GM12872 (cell line): ENCODE measurements around the gene CDC14A.

ENCODE experiments used
- CTCF ChIP-seq: IDR thresholded peaks from 3 replicates; pipeline ENCODE4 v1.5.1; 2011; ENCODE audit warnings: low read depth, mild to moderate bottlenecking, low read length, moderate library complexity; ENCODE audit not compliant: insufficient read depth

Gene CDC14A

GRCh38 chr1:100526894-100527293 is 174.6 kb downstream of the CDC14A start:
- no peak for TF ChIP-seq CTCF

GRCh38 chr1:100528871-100529270 is 176.6 kb downstream of the CDC14A start:
- no peak for TF ChIP-seq CTCF

- TF ChIP-seq CTCF: no peak
Measured at GRCh38 chr1:100530141-100530540, 177.8 kb downstream of the CDC14A start.

GRCh38 chr1:100530880-100531487 is 178.7 kb downstream of the CDC14A start:
- TF ChIP-seq CTCF: no peak

GRCh38 chr1:100532645-100533044 is 180.3 kb downstream of the CDC14A start:
- TF ChIP-seq CTCF: no peak

- no peak for TF ChIP-seq CTCF
Measured at GRCh38 chr1:100535264-100535663, 183.0 kb downstream of the CDC14A start.

GRCh38 chr1:100536031-100536430 is 183.7 kb downstream of the CDC14A start:
- no peak for TF ChIP-seq CTCF
